ENCODE data around the gene RNF208. TPM values are rescaled to one million over a fixed set of nuclear protein-coding genes. Genes with fewer than 3 reads are reported as not detected.

RNF208 gene
- polyA plus RNA-seq, 1 donor (not counting 4 experiments of a cell fraction or from before 2014, with no cell fraction given) = not detected

DNA sequence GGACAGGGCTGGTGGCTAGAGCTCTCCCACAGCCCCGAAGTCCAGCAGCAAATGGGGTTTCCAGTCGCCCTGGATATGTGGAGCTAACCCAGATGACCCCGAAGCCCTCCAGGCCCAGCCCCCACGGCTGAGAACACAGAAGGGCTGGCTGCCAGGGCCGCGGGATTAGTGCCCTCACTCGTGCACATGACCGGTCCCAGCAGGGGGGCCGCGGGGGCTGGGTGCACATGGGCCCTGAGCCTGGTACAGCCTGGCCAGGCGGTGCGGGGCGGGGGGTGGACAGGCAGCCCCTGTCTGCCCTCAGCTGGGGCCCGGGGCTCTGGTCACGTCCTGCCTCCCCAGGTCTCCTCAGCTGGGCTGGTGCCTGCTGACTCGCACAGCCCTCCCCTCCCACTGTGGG lies 27.7 kb downstream of the RNF208 start:
- DNase-seq (ENCODE audit: low read depth, low spot score) (no peak), FAIRE-seq (no peak)
- peaks cover 38% of the 10 kb centered on the region for H3K4me1 ChIP-seq (ENCODE audit: control insufficient read depth, extremely low read depth, insufficient read depth, low read length)
- H3K79me2 ChIP-seq (ENCODE audit: control insufficient read depth, insufficient read depth, low read length) = peaks cover 17% of the 10 kb centered on the region
- no peak overlapping the region for H3K27ac ChIP-seq (ENCODE audit: control insufficient read depth, insufficient read depth, low read length)
- peak overlapping the region; percentile 28 for H3K9ac ChIP-seq (ENCODE audit: control insufficient read depth, extremely low read depth, insufficient read depth, low read length)
- peaks cover 9 to 13% of the 10 kb centered on the region in 2 experiments for H3K36me3 ChIP-seq (ENCODE audit: control insufficient read depth in 2 of 2, extremely low read depth in 1 of 2, insufficient read depth in 2 of 2, low read length in 2 of 2)
- peaks cover 7% of the 10 kb centered on the region for H4K20me1 ChIP-seq (ENCODE audit: control insufficient read depth, extremely low read depth, insufficient read depth, low read length)
- dilution Hi-C loops (cut with MboI; ENCODE audit: extremely low pct_ligation_motif_present, low sequenced_read_pairs) = no loop called here
- H3K27me3 ChIP-seq (ENCODE audit: control insufficient read depth, extremely low read depth, insufficient read depth, low read length) = peaks cover 3% of the 10 kb centered on the region
- H3K9me3 ChIP-seq (ENCODE audit: control insufficient read depth, low read depth, low read length) = no peaks in the 10 kb centered on the region
- no peak for TF ChIP-seq EZH2 (IDR thresholded peaks at IDR 0.05; ENCODE audit: low read length)
- TF ChIP-seq, protein P1, sequence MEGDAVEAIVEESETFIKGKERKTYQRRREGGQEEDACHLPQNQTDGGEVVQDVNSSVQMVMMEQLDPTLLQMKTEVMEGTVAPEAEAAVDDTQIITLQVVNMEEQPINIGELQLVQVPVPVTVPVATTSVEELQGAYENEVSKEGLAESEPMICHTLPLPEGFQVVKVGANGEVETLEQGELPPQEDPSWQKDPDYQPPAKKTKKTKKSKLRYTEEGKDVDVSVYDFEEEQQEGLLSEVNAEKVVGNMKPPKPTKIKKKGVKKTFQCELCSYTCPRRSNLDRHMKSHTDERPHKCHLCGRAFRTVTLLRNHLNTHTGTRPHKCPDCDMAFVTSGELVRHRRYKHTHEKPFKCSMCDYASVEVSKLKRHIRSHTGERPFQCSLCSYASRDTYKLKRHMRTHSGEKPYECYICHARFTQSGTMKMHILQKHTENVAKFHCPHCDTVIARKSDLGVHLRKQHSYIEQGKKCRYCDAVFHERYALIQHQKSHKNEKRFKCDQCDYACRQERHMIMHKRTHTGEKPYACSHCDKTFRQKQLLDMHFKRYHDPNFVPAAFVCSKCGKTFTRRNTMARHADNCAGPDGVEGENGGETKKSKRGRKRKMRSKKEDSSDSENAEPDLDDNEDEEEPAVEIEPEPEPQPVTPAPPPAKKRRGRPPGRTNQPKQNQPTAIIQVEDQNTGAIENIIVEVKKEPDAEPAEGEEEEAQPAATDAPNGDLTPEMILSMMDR (optimal IDR thresholded peaks at IDR 0.05 in 1 of 3, IDR thresholded peaks at IDR 0.05 in 1 of 3, conservative IDR thresholded peaks at IDR 0.05 in 1 of 3; ENCODE audit: extremely low read depth in 1 of 3, insufficient read depth in 2 of 3, low read length in 3 of 3) = no peak
- H3K4me2 ChIP-seq (ENCODE audit: control insufficient read depth, extremely low read depth, insufficient read depth, low read depth, low read length) = peak overlapping the region; percentile 74
- H3K9me1 ChIP-seq (ENCODE audit: control insufficient read depth, extremely low read depth, insufficient read depth, low read length) = peaks cover 3% of the 10 kb centered on the region
- H3K4me3 ChIP-seq (ENCODE audit: control insufficient read depth in 2 of 3, extremely low read depth in 1 of 3, insufficient read depth in 2 of 3, low read depth in 1 of 3, low read length in 3 of 3) = peak overlapping the region in 1 of 3 experiments; percentile 12
- no peak overlapping the region for H2AFZ ChIP-seq (ENCODE audit: control insufficient read depth, low read length)

DNA sequence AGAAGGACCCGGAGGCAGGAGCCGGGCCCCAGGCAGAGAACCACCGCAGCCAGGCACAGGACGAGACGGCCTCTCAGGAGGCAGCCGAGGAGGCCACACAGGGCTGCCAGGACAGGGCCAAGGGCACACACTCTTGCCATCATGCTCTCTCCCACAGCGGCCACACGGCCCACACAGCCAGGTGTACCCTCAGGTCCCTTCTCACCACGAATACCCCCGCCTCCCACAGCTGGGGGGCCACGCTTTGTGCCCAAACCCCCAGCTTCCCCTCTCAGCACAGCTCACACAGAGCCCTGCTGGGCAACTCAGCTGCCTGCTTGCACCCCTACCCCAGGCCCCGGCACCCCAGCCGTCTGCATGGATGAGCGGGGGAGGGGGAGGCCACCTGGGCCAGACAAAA lies 28.3 kb downstream of the RNF208 start:
- H3K9me3 ChIP-seq (ENCODE audit: control insufficient read depth, low read depth, low read length) = no peaks in the 10 kb centered on the region
- TF ChIP-seq, protein P1 (optimal IDR thresholded peaks at IDR 0.05 in 1 of 3, IDR thresholded peaks at IDR 0.05 in 1 of 3, conservative IDR thresholded peaks at IDR 0.05 in 1 of 3; ENCODE audit: extremely low read depth in 1 of 3, insufficient read depth in 2 of 3, low read length in 3 of 3) = no peak
- TF ChIP-seq EZH2 (IDR thresholded peaks at IDR 0.05; ENCODE audit: low read length) = no peak
- peaks cover 7% of the 10 kb centered on the region for H4K20me1 ChIP-seq (ENCODE audit: control insufficient read depth, extremely low read depth, insufficient read depth, low read length)
- FAIRE-seq = no peak
- peaks cover 17% of the 10 kb centered on the region for H3K79me2 ChIP-seq (ENCODE audit: control insufficient read depth, insufficient read depth, low read length)
- peaks cover 3% of the 10 kb centered on the region for H3K27me3 ChIP-seq (ENCODE audit: control insufficient read depth, extremely low read depth, insufficient read depth, low read length)
- H3K4me2 ChIP-seq (ENCODE audit: control insufficient read depth, extremely low read depth, insufficient read depth, low read depth, low read length) = no peak overlapping the region
- dilution Hi-C loops (cut with MboI; ENCODE audit: extremely low pct_ligation_motif_present, low sequenced_read_pairs) = no loop called here
- H3K4me1 ChIP-seq (ENCODE audit: control insufficient read depth, extremely low read depth, insufficient read depth, low read length) = peaks cover 37% of the 10 kb centered on the region
- no peak overlapping the region for H3K27ac ChIP-seq (ENCODE audit: control insufficient read depth, insufficient read depth, low read length)
- DNase-seq (ENCODE audit: low read depth, low spot score) = no peak
- no peak overlapping the region for H2AFZ ChIP-seq (ENCODE audit: control insufficient read depth, low read length)
- H3K4me3 ChIP-seq (ENCODE audit: control insufficient read depth in 2 of 3, extremely low read depth in 1 of 3, insufficient read depth in 2 of 3, low read depth in 1 of 3, low read length in 3 of 3) = no peak overlapping the region
- peaks cover 9 to 13% of the 10 kb centered on the region in 2 experiments for H3K36me3 ChIP-seq (ENCODE audit: control insufficient read depth in 2 of 2, extremely low read depth in 1 of 2, insufficient read depth in 2 of 2, low read length in 2 of 2)
- H3K9me1 ChIP-seq (ENCODE audit: control insufficient read depth, extremely low read depth, insufficient read depth, low read length) = peaks cover 3% of the 10 kb centered on the region
- no peak overlapping the region for H3K9ac ChIP-seq (ENCODE audit: control insufficient read depth, extremely low read depth, insufficient read depth, low read length)
